Panc1 (cell line): ENCODE measurements around the gene MCF2L2.

ENCODE experiments used
- POLR2AphosphoS5 ChIP-seq: IDR thresholded peaks from 2 replicates; pipeline ENCODE4 v1.6.1; 2012; ENCODE audit warnings: mild to moderate bottlenecking, low read depth, low read length, moderate library complexity
- SIN3A ChIP-seq: IDR thresholded peaks from 2 replicates; pipeline ENCODE4 v1.6.1; 2012; ENCODE audit warnings: low read depth, mild to moderate bottlenecking, low read length, moderate library complexity, borderline replicate concordance; ENCODE audit not compliant: insufficient read depth
- TF ChIP-seq, protein P1 (sequence below): fragments of 450-650 bp; IDR thresholded peaks from 2 replicates; pipeline ENCODE4 v1.5.1; 2017; ENCODE audit warnings: mild to moderate bottlenecking

GRCh38 chr3:183259621-183260020, 168.8 kb downstream of the MCF2L2 start:
- TF ChIP-seq, protein P1, sequence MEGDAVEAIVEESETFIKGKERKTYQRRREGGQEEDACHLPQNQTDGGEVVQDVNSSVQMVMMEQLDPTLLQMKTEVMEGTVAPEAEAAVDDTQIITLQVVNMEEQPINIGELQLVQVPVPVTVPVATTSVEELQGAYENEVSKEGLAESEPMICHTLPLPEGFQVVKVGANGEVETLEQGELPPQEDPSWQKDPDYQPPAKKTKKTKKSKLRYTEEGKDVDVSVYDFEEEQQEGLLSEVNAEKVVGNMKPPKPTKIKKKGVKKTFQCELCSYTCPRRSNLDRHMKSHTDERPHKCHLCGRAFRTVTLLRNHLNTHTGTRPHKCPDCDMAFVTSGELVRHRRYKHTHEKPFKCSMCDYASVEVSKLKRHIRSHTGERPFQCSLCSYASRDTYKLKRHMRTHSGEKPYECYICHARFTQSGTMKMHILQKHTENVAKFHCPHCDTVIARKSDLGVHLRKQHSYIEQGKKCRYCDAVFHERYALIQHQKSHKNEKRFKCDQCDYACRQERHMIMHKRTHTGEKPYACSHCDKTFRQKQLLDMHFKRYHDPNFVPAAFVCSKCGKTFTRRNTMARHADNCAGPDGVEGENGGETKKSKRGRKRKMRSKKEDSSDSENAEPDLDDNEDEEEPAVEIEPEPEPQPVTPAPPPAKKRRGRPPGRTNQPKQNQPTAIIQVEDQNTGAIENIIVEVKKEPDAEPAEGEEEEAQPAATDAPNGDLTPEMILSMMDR: no peak
- TF ChIP-seq POLR2AphosphoS5: no peak
- TF ChIP-seq SIN3A: no peak
